Neural cell (in vitro differentiated cells): ENCODE measurements around the gene KCTD12. TPM values are rescaled to one million over a fixed set of nuclear protein-coding genes. Genes with fewer than 3 reads are reported as not detected.

Experiments
- H2AFZ ChIP-seq: fragments of 200-600, 300-800 bp; sonication (generic), shearing (Covaris generic); 2 replicates; pipeline ENCODE4 v1.6.0; 2014; ENCODE audit warnings: low read depth, mild to moderate bottlenecking, antibody characterized with exemption, low read length, moderate library complexity
- H3F3A ChIP-seq: fragments of 200-600 bp; shearing (Covaris generic); 2 replicates; pipeline ENCODE4 v1.6.1; 2016; ENCODE audit warnings: mild to moderate bottlenecking, moderate library complexity, mixed read lengths, antibody characterized with exemption, low read length; ENCODE audit not compliant: insufficient read depth, poor library complexity, severe bottlenecking
- H3K27ac ChIP-seq: fragments of 200-600, 300-800 bp; sonication (generic), shearing (Covaris generic); 2 replicates; pipeline ENCODE4 v1.5.1; 2014; ENCODE audit warnings: mild to moderate bottlenecking, low read length, moderate library complexity
- H3K27me3 ChIP-seq: fragments of 300-800, 200-600 bp; sonication (generic), shearing (Covaris generic); 2 replicates; pipeline ENCODE4 v1.6.0; 2014; ENCODE audit warnings: mild to moderate bottlenecking, low read depth, low read length, moderate library complexity; ENCODE audit not compliant: insufficient read depth
- H3K36me3 ChIP-seq: fragments of 300-800, 200-600 bp; sonication (generic), shearing (Covaris generic); 2 replicates; pipeline ENCODE4 v1.5.1; 2014; ENCODE audit warnings: mild to moderate bottlenecking, antibody characterized with exemption, low read length, moderate library complexity; ENCODE audit not compliant: insufficient read depth
- H3K4me2 ChIP-seq: fragments of 300-800, 200-600 bp; sonication (generic), shearing (Covaris generic); 2 replicates; pipeline ENCODE4 v1.6.0; 2014; ENCODE audit warnings: mild to moderate bottlenecking, low read length
- H3K4me3 ChIP-seq: fragments of 300-800, 200-600 bp; sonication (generic), shearing (Covaris generic); 2 replicates; pipeline ENCODE4 v1.5.1; 2014; ENCODE audit warnings: mild to moderate bottlenecking, low read length, moderate library complexity
- H3K79me2 ChIP-seq: fragments of 200-600 bp; shearing (Covaris generic); replicated peaks from 2 replicates; pipeline ENCODE4 v1.6.0; 2014; ENCODE audit warnings: mild to moderate bottlenecking, low read length, moderate library complexity; ENCODE audit not compliant: insufficient read depth
- H3K9ac ChIP-seq: fragments of 300-800, 200-600 bp; sonication (generic), shearing (Covaris generic); 2 replicates; pipeline ENCODE4 v1.6.1; 2016; ENCODE audit warnings: mild to moderate bottlenecking, low read length, mixed read lengths
- H3K9me2 ChIP-seq: fragments of 200-600 bp; shearing (Covaris generic); 2 replicates; pipeline ENCODE4 v1.6.1; 2016; ENCODE audit warnings: mild to moderate bottlenecking, low read length, mixed read lengths; ENCODE audit not compliant: insufficient read depth
- H3K9me3 ChIP-seq: fragments of 200-600, 300-800 bp; sonication (generic), shearing (Covaris generic); 2 replicates; pipeline ENCODE4 v1.6.1; 2016; ENCODE audit warnings: mild to moderate bottlenecking, mixed run types, low read length, moderate library complexity, mixed read lengths
- H4K20me1 ChIP-seq: fragments of 200-600 bp; shearing (Covaris generic); 2 replicates; pipeline ENCODE4 v1.6.1; 2016; ENCODE audit warnings: mild to moderate bottlenecking, mixed run types; ENCODE audit not compliant: insufficient read depth
- EP300 ChIP-seq: fragments of 450-650 bp; conservative IDR thresholded peaks from 2 replicates; pipeline ENCODE4 v1.6.1; 2014; ENCODE audit warnings: antibody characterized with exemption, mild to moderate bottlenecking, moderate library complexity; ENCODE audit not compliant: poor library complexity, severe bottlenecking
- EZH2 ChIP-seq: fragments of 200-600, 300-800 bp; shearing (Covaris generic), sonication (generic); IDR thresholded peaks from 2 replicates; pipeline ENCODE4 v1.6.1; 2014; ENCODE audit warnings: antibody characterized with exemption, low read length, borderline replicate concordance, mild to moderate bottlenecking; ENCODE audit not compliant: insufficient read depth, poor library complexity, severe bottlenecking
- MXI1 ChIP-seq: fragments of 450-650 bp; conservative IDR thresholded peaks from 2 replicates; pipeline ENCODE4 v1.6.1; 2014; ENCODE audit warnings: antibody characterized with exemption, mild to moderate bottlenecking; ENCODE audit not compliant: poor library complexity, severe bottlenecking
- POLR2AphosphoS5 ChIP-seq: IDR thresholded peaks from 2 replicates; pipeline ENCODE4 v1.6.1; 2012
- RAD21 ChIP-seq: fragments of 450-650 bp; conservative IDR thresholded peaks from 2 replicates; pipeline ENCODE4 v1.6.1; 2014; ENCODE audit warnings: antibody characterized with exemption, mild to moderate bottlenecking, moderate library complexity
- REST ChIP-seq: IDR thresholded peaks from 2 replicates; pipeline ENCODE4 v1.6.1; 2012; ENCODE audit warnings: borderline replicate concordance
- SMC3 ChIP-seq: fragments of 450-650 bp; conservative IDR thresholded peaks from 2 replicates; pipeline ENCODE4 v1.6.1; 2014; ENCODE audit warnings: antibody characterized with exemption, mild to moderate bottlenecking, moderate library complexity; ENCODE audit not compliant: poor library complexity
- TAF1 ChIP-seq: IDR thresholded peaks from 2 replicates; pipeline ENCODE4 v1.6.1; 2012; ENCODE audit warnings: low read depth
- polyA plus RNA-seq: library from polyadenylated mRNA; depleted of rRNA; stranded (reverse); fragments of >200 nt; gene quantifications from 2 replicates; pipeline ENCODE4 v1.2.3, GENCODE V29; 2014
- TF ChIP-seq, protein P1 (sequence below): fragments of 450-650 bp; IDR thresholded peaks from 2 replicates; pipeline ENCODE4 v1.5.1; 2014; ENCODE audit warnings: antibody characterized with exemption, mild to moderate bottlenecking, moderate library complexity; ENCODE audit not compliant: poor library complexity, severe bottlenecking

The KCTD12 gene
- polyA plus RNA-seq, 1 donor from 2014 or later = 2.7 TPM

GRCh38 chr13:76836311-76836710 lies 49.9 kb downstream of the KCTD12 start:
- Histone ChIP-seq H3F3A (no peaks in the 10 kb centered on the region), H3K4me2 (no peak overlapping the region), H3K9ac (no peak overlapping the region), H4K20me1 (no peaks in the 10 kb centered on the region), H3K9me3 (no peaks in the 10 kb centered on the region), H3K36me3 (no peaks in the 10 kb centered on the region), H2AFZ (no peak overlapping the region), H3K9me2 (no peaks in the 10 kb centered on the region), H3K27me3 (no peaks in the 10 kb centered on the region), H3K27ac (no peak overlapping the region), H3K4me3 (no peak overlapping the region), H3K79me2 (no peaks in the 10 kb centered on the region)
- TF ChIP-seq REST (no peak), TAF1 (no peak), EZH2 (no peak), MXI1 (no peak), EP300 (no peak), RAD21 (no peak)
- TF ChIP-seq, protein P1, sequence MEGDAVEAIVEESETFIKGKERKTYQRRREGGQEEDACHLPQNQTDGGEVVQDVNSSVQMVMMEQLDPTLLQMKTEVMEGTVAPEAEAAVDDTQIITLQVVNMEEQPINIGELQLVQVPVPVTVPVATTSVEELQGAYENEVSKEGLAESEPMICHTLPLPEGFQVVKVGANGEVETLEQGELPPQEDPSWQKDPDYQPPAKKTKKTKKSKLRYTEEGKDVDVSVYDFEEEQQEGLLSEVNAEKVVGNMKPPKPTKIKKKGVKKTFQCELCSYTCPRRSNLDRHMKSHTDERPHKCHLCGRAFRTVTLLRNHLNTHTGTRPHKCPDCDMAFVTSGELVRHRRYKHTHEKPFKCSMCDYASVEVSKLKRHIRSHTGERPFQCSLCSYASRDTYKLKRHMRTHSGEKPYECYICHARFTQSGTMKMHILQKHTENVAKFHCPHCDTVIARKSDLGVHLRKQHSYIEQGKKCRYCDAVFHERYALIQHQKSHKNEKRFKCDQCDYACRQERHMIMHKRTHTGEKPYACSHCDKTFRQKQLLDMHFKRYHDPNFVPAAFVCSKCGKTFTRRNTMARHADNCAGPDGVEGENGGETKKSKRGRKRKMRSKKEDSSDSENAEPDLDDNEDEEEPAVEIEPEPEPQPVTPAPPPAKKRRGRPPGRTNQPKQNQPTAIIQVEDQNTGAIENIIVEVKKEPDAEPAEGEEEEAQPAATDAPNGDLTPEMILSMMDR = no peak

- Histone ChIP-seq H3K9ac (no peak overlapping the region), H3K27ac (no peak overlapping the region)
Measured at GRCh38 chr13:76833441-76833954, 52.7 kb downstream of the KCTD12 start.

More at GRCh38 chr13:76833441-76833954, 52.7 kb downstream of the KCTD12 start:
- Histone ChIP-seq H3K9me3 (no peaks in the 10 kb centered on the region), H3K9me2 (no peaks in the 10 kb centered on the region), H3K4me2 (no peak overlapping the region), H3K79me2 (no peaks in the 10 kb centered on the region), H3K36me3 (no peaks in the 10 kb centered on the region), H4K20me1 (no peaks in the 10 kb centered on the region), H3K27me3 (no peaks in the 10 kb centered on the region), H3K4me3 (no peak overlapping the region), H2AFZ (no peak overlapping the region), H3F3A (no peaks in the 10 kb centered on the region)
- TF ChIP-seq SMC3 (no peak), EP300 (no peak), TAF1 (no peak), REST (no peak), EZH2 (no peak), MXI1 (no peak), POLR2AphosphoS5 (no peak), RAD21 (no peak)
- TF ChIP-seq, protein P1 = no peak
